ENCODE results near the gene RUBCNL.
"Not testable (repeated sequence)": the region's sequence is repeated elsewhere in the genome, so short reads cannot be mapped to it uniquely, and the experiment has no call there.

Gene RUBCNL, protein sequence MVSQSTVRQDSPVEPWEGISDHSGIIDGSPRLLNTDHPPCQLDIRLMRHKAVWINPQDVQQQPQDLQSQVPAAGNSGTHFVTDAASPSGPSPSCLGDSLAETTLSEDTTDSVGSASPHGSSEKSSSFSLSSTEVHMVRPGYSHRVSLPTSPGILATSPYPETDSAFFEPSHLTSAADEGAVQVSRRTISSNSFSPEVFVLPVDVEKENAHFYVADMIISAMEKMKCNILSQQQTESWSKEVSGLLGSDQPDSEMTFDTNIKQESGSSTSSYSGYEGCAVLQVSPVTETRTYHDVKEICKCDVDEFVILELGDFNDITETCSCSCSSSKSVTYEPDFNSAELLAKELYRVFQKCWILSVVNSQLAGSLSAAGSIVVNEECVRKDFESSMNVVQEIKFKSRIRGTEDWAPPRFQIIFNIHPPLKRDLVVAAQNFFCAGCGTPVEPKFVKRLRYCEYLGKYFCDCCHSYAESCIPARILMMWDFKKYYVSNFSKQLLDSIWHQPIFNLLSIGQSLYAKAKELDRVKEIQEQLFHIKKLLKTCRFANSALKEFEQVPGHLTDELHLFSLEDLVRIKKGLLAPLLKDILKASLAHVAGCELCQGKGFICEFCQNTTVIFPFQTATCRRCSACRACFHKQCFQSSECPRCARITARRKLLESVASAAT

DNA sequence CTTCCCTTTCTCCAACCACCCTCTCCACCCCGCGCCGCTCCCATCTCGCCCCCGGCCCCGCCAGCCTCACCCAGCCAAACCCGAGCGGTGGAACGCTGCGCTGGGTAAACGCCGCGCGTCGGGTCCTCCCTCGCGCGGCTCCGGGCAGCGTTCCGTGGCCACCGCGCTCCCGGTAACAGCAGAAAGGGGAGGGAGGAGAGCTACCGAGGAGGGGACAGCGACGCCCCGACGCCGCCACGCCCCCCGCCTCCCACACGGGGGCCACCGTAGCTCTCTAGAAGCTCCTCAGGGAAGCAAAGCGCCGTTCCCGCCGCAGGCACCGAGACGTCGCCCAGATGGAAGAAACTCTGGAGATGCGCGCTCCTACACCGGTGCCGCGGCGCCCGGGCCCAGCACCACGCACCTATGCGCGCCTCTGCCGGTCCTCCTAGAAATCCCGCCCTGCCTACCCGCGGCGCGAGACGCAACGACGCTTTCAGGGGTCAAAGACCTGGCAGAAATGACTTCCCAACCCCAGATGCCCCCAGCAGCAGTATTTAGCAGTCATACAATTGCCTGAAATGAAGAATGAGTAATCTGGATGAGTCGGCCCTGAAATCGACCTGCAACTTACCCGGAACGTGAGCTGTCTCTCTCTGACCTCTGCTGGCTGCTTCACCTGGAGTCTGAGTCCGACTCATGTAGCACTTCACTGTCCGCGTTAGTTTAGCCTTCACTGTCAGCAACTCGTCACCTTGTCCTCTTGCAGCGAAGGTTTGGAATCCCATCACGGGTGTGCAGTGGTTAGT is at the start of gene RUBCNL:
RUBCNL (minus strand) TSS at position 189 of the 788 bp plus-strand sequence. CDS start 14,777 bp downstream, outside the sequence.
- peak; percentile 77 for DNase-seq

DNA sequence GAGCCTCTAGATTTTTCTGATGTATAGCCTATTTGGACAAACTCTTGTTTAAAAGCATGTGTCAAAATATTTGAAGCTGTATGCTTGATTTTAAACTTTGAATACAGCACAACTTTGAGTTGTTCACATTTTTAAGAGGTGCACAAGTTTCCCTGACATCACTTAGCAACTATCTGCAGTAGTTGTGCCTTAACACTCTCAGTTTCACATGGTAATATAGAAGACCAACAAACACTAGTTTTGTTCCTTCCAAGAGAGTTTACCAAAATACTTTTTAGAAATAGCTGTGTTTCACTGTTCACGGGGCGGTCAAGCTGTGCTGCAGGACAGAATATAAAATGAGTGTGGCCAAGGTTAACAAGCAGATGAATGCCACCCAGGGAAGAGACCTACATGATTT is 42.5 kb upstream of the RUBCNL start:
- DNase-seq, result not testable (repeated sequence)

DNA sequence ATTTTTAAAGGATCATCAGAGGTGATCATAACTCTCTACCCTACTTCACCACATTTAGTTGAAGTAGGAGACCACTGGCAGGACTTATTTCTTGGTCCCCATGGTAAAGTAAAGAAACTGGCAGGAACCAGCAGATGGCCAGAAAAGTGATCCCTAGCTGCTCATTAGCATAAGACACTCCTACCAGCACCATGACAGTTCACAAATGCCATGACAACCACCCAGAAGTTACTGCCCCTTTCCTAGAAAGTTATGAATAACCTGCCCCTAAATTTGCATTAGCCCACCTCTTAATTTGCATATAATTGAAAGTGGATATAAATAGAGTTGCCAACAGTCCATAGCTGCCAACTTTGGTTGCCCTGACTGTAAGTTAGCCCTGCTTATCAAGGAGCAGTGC is 18.4 kb upstream of the RUBCNL start:
- no peak for DNase-seq

DNA sequence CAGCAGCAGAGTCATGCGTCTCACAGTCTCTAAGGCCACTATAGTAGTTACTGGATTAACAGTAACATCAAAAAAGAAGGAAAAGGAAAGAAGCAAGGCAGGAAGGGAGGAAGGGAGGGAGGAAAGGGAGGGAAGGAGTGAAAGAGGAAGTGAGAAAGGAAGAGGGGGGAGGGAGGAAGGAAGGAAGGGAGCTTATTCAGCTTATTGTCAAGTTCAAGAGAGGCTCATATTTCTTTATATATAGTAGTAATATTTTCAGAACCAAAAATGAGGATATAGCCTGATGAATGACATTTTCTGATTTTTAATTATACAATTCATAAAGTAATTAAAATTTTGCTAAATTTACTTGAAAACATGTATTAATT is 17.7 kb upstream of the RUBCNL start:
- no peak for DNase-seq

DNA sequence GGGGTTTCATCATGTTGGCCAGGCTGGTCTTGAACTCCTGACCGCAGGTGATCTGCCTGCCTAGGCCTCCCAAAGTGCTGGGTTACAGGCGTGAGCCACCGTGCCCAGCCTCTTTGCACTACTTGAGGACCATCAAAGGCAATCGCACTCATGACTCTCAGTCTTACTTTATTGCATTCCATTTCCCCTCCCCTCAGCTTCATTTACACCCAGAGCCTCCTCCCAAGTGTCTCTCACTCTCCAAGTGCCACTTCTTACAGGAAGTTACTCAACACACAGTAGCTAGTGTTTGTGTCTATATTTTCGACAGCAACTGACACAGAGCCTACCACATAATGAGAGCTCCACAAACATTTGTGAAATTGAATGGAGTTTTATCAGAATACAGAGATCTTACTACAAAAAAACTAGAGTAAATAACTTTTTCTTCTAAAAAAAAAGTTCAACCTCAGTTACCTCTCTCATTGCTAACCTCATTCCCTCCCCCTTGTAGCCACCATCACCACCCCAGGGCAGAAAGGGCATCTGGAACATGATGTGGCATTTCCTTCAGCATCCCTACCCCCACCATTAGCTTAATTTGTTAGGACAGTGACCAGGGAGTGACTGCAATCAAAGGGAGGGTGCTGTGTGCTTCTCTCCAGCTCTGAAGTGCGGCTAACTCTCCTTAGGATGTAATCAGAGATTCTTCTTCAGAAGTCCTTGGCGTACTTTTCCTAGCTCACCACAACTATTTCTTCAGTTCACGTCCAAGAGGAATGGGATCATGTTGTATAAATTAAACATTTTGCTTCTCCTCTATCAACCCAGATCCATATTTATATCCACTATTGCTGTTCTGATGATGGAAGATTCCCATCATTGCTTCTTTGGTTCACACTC is 17.0 kb upstream of the RUBCNL start:
- DNase-seq, result no peak

DNA sequence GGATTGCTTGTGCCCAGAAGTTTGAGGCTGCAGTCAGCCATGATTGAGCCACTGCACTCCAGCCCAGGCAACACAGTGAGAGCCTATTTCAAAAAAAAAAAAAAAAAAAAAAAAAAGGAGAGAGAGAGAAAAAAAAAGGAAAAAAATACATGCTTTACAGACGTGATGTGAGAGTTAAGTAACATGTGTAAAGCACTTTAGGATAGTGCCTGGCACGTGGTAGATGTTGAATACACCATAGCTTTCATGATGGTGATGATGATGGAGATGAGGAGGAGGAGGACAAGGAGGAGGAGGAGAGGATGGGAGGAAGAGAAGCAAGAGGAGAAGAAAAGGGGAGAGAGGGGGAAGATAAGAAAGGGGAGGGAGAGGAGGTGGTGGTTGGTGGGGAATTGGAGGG is 15.1 kb upstream of the RUBCNL start:
- no peak for DNase-seq

DNA sequence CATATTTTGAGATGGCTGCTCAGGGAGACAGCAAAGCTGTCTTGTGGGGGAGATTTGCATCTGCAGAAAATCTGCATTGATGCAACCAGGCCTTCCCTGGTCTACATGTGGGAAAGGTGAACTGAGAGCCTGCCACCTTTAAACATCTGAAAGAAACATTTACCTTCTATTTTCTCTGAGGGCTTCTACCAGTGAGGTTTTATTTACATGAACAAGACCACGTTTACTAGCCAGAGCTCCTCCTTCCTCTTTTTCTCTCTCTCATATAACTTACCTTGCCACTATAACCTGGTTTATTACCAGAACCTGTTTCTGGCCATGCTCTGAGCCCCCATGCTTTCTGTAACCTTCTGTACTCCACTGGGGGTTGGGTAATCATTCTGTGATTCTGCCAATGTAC is 14.4 kb upstream of the RUBCNL start:
- no peak for DNase-seq

DNA sequence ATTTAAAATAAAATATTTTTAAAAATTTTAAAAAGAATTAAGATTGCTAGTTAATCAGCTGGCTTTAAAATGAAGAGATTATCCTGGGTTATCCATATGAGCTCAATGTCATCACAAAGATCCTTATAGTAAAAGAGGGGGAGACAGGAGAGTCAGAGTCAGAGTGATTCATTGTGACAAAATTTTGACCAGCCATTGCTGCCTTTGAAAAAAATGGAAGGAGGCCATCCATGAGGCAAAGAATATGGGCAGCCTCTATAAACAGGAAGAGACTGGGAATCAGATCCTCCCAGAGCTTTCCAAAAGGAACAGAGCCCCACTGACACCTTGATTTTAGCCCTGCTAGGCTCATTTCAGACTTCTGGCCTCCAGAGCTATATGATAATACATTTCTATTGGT is 9.3 kb upstream of the RUBCNL start:
- DNase-seq, result no peak

DNA sequence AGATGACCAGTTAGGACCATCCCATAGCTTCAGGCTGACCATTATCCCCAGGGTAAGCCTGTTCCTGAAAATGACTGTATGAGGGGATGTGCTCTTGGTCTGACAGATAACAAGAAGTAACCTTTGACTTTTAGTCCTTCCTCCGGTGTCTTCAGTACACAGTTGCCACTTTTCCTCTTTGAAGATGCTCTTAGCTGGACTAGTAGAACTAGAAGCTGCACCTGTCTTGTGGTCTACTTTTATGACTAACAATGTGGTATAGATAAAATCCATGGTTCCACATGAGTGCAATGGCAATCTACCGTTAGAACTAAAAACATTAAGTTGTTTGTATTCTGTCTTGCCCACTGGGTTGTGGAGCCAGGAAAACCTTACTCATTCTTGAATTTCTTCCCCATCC is 5.9 kb upstream of the RUBCNL start:
- DNase-seq, result no peak

DNA sequence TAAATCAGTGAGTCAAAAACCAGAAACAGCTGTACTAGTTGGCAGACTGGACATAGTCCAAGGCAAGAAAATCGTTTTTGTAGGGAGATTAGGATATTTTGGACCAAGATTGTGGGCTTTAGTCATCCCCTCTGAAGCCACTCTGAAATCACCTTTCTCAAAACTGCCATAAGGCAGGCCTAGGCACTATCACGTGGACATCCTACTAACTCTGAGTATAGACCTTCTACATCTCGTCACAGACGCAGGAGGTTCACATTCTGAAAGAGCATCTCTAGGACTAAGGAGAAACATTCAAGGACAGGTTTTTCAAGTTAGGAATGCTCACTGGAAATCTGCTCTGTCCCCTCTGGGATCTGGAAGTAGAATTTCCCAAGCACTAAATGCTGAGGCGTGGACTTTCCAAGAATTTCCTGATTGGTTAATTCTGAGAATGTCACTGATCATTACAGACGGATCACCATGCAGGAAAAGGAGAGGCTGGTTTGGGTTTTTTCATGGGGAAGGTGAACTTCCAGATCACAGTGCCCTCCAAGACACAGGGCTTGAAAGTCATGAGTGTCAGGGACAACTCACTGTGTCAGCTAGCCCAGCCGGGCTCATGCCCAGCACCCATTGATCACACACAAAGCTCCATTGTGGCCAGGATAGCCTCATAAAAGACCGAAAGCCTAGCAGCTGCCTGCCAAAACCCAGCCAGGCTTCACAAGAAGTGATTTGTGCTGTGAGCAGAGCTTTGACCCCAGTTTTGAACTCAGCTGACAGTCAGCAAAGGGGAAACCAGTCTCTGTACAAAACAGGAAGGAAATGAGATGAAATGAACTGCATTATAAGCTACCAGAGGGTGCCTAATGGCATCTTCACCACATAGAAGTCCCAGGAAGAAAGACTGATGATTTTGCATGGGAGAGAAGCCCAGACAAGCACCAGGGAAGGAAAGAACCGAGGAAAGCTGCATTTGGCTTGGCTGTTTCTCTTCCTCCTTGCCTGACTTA is 2.7 kb upstream of the RUBCNL start:
- no peak for DNase-seq

DNA sequence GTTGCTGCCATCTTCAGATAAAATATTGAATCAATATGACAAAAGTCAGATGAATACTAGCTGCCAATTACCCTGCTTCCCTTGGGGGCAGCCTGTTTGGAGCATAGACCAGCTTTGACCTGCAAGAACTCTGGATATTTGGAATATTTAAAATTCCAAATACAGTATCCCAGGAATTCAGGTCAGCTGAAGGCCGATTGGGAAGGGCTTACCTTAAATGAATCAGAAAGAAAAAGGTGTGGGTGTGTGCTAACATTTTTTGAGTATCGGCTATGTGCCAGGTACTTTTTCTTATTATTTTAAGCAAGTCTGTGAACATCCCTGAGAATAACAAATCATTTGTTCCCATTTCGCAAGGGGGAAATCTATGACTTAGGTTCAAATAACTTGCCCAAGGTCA is 1.8 kb upstream of the RUBCNL start:
- no peak for DNase-seq

DNA sequence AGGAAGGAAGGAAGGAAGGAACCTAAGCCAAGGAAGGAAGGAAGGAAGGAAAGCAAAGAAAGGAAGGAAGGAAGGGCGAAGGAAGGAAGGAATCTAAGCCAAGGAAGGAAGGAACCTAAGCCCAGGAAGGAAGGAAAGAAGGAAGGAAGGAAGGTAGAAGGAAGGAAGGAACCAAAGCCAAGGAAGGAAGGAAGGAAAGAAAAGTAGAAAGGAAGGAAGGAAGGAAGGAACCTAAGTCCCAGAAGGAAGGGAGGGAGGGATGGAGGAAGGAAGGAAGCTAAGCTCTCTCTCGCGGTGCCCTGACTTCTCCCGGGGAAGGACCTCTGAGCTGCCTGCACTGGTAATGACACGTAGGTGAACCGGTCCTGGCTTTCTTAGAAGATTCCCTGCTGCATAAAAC is 1.3 kb upstream of the RUBCNL start:
- no peak for DNase-seq

DNA sequence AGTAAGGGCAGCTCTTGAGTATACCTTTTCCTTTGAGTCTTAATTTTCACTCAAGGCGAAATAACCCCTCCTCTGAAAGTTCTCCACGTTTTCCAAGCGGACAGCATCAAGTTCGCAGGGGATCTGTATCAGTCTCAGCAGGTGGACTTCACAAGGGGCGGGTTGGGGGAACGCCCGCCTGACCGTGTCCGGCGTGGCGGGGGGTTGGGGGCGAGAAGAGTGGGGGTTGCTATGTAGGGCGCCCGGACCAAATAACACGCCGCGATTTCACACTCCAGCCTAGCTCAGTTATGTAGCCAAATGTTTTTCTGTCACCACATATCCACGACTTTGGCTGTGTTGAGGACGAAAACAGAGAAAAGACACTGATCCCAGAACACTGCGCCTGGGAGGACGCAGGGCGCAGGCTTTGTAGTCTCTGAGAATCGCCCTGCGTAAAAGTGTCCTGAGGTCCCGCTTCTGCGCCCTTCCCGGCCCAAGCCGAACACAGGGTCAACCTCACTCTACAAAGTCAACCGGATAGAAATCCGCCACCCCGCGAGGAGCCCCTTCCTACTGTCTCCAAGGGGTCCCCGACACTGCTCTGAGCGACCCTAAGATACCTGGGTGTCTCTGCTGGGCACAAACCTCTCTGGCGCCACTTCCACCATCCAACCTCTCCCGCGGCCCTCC is 524 bp downstream of the RUBCNL start:
- no peak for DNase-seq

DNA sequence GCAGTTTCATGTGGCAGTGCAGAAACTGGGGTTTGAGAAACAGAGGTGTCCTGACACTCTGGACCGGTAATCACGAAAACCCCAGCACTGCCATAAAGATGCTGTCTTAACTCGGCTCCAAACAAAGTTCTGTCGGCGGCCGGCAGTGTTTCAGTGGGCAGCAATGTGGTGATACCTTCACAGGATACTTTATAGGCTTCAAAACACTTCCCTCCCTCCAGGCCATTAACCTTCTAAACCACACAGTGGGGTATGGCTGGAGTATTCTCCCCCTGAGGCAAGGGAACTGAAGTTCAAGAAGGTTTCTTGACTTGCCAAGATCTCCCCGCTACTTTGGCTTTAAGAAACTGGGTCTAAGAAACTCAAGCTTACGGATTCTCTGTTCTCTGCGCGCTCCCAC is 1.1 kb downstream of the RUBCNL start:
- DNase-seq, result no peak

DNA sequence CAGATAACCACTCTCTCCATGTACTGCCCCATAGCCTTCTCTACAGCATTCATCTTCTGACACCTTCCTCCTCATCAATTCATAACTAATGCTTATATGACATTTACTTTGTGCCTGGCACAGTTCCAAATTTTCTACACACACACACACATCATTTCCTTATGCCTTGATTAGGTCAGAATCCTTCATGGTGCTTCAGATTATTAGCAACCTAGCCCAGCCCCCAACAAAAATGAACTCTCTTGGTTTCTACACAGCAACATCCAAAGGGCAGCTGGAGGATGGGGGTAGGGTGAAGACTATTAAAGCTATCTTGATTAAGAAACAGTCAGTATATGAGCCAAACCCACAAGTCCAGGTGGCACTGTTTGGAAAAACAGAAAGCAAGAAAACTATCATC is 3.7 kb downstream of the RUBCNL start:
- DNase-seq, result no peak

DNA sequence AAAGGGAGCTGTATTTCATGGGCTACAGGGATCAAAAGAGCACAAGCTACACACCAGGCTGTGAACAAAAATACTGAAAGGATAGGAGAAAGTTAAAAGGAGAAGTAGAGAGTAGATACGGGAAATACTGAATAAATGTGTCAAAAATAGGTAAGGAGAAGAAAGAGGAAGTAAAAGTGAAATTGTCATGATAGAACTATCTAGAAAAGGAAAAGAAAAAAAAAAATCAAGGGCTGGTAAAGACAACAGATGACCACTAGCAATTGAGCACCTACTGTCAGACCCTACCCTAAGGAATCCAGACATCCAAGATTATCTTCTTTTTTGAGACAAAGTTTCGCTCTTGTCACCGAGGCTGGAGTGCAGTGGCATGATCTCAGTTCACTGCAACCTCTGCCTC is 4.8 kb downstream of the RUBCNL start:
- DNase-seq, result no peak

DNA sequence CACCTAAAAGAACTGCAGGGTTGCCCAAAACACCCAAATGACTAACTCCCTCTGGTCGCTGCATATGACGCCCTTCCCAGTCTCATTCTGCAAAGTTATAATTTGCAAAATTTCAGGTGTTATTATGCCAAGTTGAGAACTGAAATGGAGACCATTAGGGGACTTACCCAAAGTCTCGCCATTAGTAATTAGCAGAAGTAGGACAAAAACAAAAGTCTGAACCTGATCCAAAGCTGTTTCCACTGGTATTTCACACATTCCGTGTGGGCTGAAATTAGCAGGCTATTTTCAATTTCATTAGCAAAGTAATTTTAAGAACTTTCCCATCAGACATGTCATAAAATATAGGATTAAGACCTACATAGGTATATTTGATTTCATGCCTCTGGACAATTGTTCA is 6.8 kb downstream of the RUBCNL start:
- DNase-seq, result no peak

DNA sequence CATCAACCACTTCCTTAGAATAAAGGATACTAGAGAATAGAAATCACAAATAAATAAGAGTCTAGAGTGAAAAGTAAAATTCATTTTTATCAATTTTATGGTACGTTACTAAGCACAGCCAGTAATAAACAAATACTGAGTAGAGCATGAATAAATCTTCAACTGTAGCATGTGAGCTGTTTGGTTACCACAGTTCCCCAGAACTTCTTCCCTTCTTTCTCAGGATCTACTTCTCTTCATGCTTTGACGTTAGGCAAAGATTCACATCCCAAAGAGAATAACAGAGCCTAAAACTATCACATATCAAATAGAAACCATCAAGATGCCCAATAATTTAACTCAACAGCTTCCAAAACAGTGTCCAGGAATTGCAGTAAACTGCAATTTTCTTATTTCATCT is 7.4 kb downstream of the RUBCNL start:
- DNase-seq, result no peak

DNA sequence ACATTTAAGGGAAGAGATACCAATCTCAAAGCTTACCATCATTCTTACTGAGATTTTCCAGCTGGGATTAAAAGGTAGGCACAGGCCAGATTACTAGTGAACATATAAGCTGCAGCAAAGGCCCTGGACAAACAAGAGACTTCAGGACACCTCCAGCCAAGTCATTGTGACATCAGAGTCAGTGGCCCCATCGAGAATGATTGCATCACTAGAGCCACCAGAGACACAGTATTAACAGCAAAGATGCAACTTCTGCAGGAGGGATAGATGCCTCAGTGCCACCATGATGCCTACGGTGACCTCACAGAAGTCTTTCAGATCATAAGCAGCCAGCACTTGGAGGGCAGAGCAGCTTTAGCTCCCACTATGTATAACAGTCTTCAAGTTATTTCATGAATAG is 8.6 kb downstream of the RUBCNL start:
- no peak for DNase-seq

DNA sequence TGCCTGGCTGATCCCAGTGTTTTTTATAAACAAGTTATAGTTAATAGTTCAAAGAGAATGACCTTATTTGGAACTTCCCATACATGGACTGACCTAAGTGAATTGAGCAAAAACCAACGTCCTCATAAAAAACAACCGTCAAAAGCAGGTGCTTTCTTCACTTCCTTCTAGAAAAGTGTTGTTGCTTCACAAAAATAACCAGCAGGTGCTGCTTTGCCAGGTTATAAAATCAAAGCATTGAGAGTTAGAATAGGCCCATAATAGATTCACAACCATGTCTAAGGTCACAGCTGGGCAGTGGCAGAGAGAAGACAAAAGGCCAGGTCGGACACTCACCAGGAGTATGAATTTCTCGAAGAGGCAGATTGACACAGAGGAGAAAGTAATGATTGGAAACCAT is 9.5 kb downstream of the RUBCNL start:
- no peak for DNase-seq

DNA sequence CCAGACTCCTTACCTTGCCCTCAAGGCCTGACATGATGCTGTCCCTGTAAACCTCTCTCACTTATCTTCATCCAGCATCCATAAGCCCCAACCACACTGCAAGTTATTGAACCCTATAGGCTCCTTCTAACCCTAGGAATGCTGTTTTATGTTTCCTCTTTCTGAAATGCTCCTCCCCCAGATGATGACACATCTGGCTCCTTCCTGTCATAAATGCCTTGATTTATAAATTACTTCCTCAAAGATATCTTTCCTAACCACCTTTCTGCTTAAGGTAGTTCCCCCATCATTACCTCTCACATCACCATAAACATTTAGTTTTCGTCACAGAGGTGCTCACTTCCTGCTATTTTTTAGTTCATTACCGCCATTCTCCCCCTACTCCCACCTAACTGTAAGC is 12.3 kb downstream of the RUBCNL start:
- DNase-seq, result no peak

All from activated CD8-positive, alpha-beta memory T cell treated with anti-CD3 and anti-CD28 coated beads, Interleukin-2, amount 50 U/mL, for 48 hours (primary cell).